Activated naive CD8-positive, alpha-beta T cell treated with anti-CD3 and anti-CD28 coated beads, Interleukin-2, amount 50 U/mL, for 24 hours (primary cell): ENCODE measurements around the gene RRP1B.

Experiments
- ATAC-seq: fragments of 150-1000 bp; cut with Tn5 transposase; one replicate; pipeline ENCODE4 v1.10.0; 2021
- DNase-seq: peaks from one replicate; pipeline ENCODE4 v3.0.0; 2021
- H3K27ac Mint-ChIP-seq: one replicate; pipeline ENCODE4 v1.8.0; 2021; ENCODE audit warnings: mild to moderate bottlenecking, mixed read lengths
- H3K27me3 Mint-ChIP-seq: one replicate; pipeline ENCODE4 v1.8.0; 2021; ENCODE audit warnings: mixed read lengths
- H3K36me3 Mint-ChIP-seq: one replicate; pipeline ENCODE4 v1.8.0; 2021; ENCODE audit warnings: low read depth, mixed read lengths
- H3K4me1 Mint-ChIP-seq: one replicate; pipeline ENCODE4 v1.8.0; 2021; ENCODE audit warnings: mixed read lengths
- H3K4me3 Mint-ChIP-seq: one replicate; pipeline ENCODE4 v1.8.0; 2021; ENCODE audit warnings: mild to moderate bottlenecking, moderate library complexity, mixed read lengths
- H3K9me3 Mint-ChIP-seq: one replicate; pipeline ENCODE4 v1.8.0; 2021; ENCODE audit warnings: mixed read lengths

Gene RRP1B

DNA sequence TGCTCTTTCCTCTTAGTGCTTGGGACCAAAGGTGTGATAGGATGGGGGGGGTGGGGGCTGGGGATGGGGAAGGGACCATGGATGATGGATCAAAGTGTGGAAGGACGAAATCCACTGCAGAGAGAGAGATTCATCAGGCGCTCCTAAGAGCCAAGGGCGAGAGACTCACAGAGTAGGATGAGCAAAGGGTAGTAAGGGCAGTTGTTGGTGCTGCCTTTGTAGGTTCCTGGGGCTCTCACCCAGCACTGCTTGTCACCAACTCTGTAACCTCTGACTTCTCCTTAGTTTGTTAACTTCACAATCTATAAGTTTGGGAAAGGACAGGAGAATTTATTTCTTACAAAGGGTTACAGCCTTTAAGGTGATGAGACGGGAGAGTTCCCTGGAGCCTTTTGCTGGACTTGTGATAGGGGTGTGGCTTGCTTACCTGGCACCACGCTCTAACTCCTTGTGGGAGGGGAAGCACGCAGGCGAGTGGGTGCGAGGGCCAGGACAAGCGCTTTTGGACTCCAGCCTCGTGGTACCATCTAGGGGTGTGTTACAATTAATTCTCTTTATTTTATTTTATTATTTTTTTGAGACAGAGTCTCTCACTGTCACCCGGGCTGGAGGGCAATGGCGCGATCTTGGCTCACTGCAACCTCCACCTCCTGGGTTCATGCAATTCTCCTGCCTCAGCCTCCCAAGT is 58.0 kb downstream of the RRP1B start:
- Mint-ChIP-seq H3K4me3 (peak overlapping the region; percentile 71), H3K27ac (no peak overlapping the region), H3K36me3 (no peaks in the 10 kb centered on the region), H3K9me3 (no peaks in the 10 kb centered on the region), H3K27me3 (peaks cover 8% of the 10 kb centered on the region), H3K4me1 (peaks cover 36% of the 10 kb centered on the region)
- no peak for ATAC-seq
- no peak for DNase-seq

DNA sequence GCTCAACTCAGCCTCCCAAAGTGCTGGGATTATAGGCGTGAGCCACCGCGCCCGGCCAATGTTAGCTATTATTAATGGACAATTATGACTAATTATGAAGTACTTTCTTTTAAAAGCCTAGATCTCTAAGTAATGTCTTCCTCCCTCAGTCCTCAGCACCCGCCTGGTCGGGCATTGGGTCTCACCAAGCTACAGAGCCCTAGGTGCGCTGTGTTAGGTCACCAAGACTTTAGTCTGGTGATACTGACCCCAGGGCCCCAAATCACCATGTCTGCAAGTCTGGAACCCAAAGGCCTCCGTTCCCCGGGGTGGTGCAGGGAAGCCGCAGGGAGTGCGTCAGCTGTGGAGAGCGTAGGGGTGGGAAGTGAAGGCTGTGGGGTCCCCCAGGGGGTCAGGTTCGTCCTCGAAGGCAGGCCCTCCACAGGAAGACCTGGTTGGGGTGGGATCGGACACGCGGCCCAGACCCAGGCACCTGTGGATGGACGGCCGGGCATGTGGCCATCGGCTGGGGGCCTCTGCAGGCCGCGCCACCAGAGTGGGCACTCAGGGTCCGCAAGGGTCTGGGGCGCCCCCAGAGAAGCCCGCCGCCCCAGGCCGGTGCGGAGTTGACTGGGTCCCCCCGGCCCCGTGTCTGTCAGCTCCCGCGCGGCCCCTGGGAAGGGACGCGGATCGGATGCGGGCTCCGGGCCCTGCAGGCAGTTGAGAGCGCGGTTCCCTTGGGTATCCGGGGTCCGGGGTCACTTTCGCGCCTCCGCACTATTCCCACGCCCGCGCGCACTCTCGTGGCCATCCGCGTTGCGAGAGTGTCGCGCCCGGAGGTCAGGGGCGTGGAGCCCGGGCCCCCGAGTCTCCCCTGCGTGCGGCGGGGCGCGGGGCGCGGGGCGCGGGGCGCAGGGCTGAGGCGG is 58.9 kb downstream of the RRP1B start:
- Mint-ChIP-seq H3K4me3 (peak overlapping the region; percentile 71), H3K4me1 (peaks cover 38% of the 10 kb centered on the region), H3K27ac (no peak overlapping the region), H3K36me3 (no peaks in the 10 kb centered on the region), H3K27me3 (peaks cover 8% of the 10 kb centered on the region), H3K9me3 (no peaks in the 10 kb centered on the region)
- ATAC-seq (no peak), DNase-seq (no peak)

DNA sequence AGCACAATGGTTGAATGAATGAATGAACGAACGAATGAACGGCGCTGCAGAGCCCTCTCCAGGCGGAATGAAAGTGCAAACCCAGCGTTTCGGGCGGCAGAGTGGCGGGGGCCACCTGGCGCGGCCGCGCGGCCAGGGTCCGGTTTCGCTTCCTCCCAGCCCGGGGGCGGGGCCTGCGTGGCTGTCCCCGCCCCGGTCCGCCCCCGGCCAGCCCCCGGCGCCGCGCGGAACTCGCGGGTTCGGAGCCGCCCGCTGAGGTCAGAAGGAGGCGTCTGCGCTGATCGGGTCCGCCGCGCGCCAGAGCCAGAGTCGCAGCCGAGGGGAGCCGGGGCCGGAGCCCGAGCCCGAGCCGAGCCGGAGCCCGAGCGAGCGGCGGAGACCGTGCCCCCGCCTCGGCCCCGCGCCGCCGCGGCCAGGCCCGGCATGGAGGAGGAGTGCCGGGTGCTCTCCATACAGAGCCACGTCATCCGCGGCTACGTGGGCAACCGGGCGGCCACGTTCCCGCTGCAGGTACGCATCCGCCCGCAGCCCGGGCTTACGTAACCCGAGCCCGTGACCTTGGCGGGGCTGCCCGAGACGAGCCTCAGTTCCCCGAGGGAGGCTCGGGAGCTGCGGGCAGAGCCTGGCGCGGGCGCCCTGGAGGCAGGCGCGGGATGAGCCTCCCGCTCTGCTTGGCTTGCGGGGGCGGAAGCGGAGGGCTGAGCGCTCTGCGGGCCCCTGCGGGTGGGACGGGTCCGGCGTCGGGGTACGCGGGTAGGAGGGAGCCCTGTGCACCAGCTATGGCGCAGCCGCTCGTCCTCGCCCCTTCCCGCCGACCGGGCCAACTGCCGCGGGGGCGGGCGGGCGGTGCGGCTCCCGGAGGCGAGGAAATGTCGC is 59.8 kb downstream of the RRP1B start, which contains the start of gene PDXK:
TSS of gene PDXK (plus strand) at position 258 of the 876 bp plus-strand sequence. CDS start at position 424, 166 bp downstream.
- Mint-ChIP-seq H3K9me3 (no peaks in the 10 kb centered on the region), H3K4me1 (peaks cover 38% of the 10 kb centered on the region), H3K4me3 (peak within 1 kb of the TSS; percentile 82), H3K36me3 (no peaks in the 10 kb centered on the region), H3K27ac (peak within 1 kb of the TSS; percentile 59), H3K27me3 (peaks cover 8% of the 10 kb centered on the region)
- DNase-seq (peak; percentile 82), ATAC-seq (peak; percentile 73)

DNA sequence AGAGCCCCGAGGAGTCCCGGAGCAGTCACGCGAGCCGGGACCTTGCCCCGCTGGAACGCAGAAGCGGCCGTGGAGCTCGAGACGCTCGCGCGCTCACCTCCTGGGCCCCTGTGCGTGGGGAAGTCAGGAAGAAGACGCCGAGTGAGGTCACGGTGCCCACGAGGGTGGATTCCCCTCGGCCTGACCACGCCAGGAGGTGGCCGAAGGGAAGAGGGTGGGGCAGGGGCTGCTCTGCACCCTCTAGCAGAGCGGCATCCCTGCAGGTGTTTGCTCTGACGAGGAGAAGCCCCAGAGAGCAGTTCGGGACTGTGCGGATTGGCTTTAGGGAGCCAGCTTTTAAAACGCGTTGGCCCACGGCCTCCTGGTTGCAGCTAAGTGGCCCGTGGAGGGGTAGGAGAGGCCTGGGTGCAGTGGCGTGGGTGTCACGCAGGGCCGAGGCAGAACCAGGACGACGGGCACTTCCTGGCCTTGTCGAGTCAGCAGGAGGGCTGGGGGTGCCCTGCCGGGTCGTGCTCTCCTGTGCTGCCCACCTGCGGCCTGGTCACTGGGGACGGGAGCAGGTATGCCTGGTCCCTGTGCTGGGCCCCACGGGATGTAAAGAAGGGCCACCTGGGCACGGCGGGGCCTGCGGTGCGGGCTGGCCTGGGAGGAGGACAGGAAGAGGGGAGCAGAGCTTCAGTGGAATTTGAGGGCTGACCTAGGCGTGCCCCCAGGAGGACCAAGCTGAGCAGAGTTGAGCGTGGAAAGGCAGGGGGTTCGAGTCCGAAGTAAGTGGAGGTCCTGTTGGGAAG is 60.6 kb downstream of the RRP1B start:
- no peaks in the 10 kb centered on the region for H3K36me3 Mint-ChIP-seq
- H3K4me1 Mint-ChIP-seq = peaks cover 40% of the 10 kb centered on the region
- peaks cover 8% of the 10 kb centered on the region for H3K27me3 Mint-ChIP-seq
- DNase-seq = no peak
- ATAC-seq = peak; percentile 8
- H3K9me3 Mint-ChIP-seq = no peaks in the 10 kb centered on the region
- H3K4me3 Mint-ChIP-seq = peak overlapping the region; percentile 82
- H3K27ac Mint-ChIP-seq = peak overlapping the region; percentile 59

DNA sequence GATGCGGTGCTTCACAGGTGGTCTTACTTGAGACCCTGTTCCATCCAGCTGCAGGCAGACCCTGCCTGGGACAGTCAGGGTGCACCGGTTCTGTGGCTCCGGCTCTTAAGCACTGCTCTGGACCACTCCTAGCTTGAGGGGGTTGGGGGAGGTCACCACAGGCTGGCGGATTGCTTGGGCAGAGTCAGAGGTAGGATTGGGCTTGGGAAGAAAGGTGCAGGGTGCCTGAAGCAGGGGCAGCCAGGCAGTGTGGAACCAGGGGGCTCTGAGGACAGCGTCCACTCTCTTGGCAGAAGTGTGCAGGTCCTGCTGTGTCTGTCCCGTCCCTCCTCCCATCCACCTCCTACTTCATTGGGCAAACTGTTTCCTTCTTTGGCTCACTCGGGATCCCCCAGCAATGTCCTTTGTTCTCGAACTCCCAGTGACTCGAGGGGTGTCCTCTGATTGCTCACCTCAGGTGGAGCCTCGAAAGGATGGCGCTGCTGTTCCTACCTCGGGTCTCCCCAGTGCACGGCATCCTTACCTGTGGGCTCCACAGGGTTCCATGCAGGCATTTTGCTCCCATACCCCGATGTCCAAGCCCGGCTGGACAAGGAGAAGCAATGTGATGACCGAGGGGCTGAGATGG is 61.3 kb downstream of the RRP1B start:
- no peaks in the 10 kb centered on the region for H3K9me3 Mint-ChIP-seq
- ATAC-seq (no peak), DNase-seq (no peak)
- no peak overlapping the region for H3K27ac Mint-ChIP-seq
- H3K4me3 Mint-ChIP-seq = peak overlapping the region; percentile 82
- peaks cover 47% of the 10 kb centered on the region for H3K4me1 Mint-ChIP-seq
- no peaks in the 10 kb centered on the region for H3K36me3 Mint-ChIP-seq
- H3K27me3 Mint-ChIP-seq = peaks cover 8% of the 10 kb centered on the region

DNA sequence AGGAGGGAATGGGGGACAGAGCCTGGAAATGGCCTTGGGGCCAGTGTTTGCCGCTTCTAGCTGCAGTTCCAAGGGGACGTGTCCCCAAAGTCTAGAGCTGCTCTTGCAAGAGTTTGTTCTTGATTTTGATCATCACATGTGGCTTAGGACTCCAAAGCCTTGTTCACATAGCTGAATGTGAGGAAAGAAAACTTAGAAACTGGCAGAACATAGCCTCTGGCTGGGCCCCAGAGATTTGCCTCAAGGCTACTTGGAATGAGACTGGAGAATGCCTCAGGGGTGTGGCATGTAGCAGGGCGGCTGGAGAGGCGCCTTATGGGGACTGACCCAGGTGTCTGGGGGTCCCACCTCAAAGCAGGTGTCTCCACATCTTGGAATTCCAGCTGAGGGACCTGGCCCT is 61.8 kb downstream of the RRP1B start:
- Mint-ChIP-seq H3K4me1 (peaks cover 51% of the 10 kb centered on the region), H3K4me3 (peak overlapping the region; percentile 82), H3K9me3 (no peaks in the 10 kb centered on the region), H3K36me3 (peaks cover 3% of the 10 kb centered on the region), H3K27ac (no peak overlapping the region), H3K27me3 (peaks cover 8% of the 10 kb centered on the region)
- DNase-seq = no peak
- ATAC-seq = no peak

DNA sequence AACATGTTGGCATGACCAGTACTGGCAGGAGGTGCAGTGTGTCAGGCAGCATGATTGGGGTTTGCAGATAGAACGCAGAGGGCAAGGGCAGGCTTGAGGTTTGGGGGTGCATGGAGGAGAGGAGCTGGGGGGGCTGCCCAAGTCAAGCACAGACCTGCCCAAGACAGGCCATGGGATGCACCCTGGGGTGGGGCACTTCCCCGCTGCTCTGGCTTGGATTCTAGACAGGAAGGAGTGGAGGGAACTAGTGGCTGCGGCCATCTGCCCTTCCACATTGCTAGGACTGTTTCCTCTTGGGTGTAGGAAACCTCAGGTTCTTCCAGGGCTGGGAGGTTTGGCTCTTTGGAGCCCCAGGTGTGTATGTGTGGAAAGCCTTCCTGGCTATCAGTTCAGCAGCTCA is 62.6 kb downstream of the RRP1B start:
- no peak for DNase-seq
- no peak for ATAC-seq
- peaks cover 8% of the 10 kb centered on the region for H3K27me3 Mint-ChIP-seq
- H3K36me3 Mint-ChIP-seq = peaks cover 5% of the 10 kb centered on the region
- H3K4me1 Mint-ChIP-seq = peaks cover 48% of the 10 kb centered on the region
- H3K27ac Mint-ChIP-seq = no peak overlapping the region
- no peaks in the 10 kb centered on the region for H3K9me3 Mint-ChIP-seq
- H3K4me3 Mint-ChIP-seq = no peak overlapping the region

DNA sequence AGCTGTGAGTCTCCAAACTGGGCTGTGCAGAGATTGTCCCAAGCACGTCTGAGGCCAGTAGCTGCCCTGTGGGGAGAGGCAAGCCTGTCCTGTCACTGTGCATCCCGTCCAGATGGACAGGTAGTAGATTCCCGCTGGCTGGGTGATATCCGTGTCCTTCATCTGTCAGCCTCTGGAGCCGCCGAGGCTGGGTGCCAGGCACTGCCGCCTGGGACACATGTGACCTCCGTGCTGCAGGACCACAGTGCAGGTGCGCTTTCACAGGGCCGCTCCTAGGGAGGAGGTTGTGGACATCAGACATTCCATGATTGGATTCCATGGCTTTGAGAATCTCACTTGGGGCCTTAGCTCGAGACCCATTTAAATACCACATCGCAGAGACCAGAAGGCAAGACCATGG is 64.3 kb downstream of the RRP1B start:
- H3K4me1 Mint-ChIP-seq = peaks cover 56% of the 10 kb centered on the region
- H3K27me3 Mint-ChIP-seq = no peaks in the 10 kb centered on the region
- peaks cover 5% of the 10 kb centered on the region for H3K36me3 Mint-ChIP-seq
- H3K9me3 Mint-ChIP-seq = no peaks in the 10 kb centered on the region
- no peak overlapping the region for H3K27ac Mint-ChIP-seq
- DNase-seq (no peak), ATAC-seq (no peak)
- no peak overlapping the region for H3K4me3 Mint-ChIP-seq

DNA sequence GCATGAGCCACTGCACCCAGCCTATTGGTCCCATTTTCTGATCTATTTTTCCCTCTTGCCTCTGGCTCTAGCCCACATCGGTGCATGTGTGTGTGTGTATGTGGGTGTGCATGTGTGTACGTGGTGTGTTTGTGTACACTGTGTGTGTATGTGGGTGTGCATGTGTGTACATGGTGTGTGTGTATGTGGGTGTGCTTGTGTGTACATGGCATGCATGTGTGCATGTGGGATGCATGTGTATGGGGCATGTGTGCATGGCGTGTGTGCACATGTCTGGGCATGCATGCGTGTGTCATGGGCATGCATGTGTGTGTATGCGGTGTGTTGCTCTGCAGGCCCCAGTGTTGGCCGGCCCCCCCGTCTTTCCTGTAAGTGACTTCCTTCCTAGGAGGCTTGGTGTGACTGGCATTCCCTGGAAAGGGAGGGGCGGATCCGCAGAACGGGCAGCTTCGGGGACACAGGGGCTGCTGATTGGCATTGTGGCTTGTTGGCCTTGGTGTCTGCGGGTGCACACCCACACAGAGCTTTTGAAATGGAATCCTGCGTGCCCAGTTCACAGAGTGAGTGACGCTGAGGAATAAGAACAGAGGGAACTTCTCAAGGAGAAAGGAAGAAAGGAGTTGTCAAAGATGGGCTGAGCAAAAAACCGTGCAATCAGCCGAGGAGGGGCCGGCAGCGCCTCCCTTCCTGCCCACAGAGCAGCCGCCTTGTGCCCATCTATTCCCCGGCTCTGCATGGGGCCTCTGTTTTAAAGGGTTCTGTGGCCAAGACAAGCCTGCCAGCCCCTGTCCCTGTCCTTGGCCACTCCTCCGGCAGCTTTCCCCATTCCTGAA is 67.5 kb downstream of the RRP1B start:
- no peaks in the 10 kb centered on the region for H3K27me3 Mint-ChIP-seq
- H3K36me3 Mint-ChIP-seq = peaks cover 15% of the 10 kb centered on the region
- ATAC-seq (no peak), DNase-seq (no peak)
- H3K4me3 Mint-ChIP-seq = peak overlapping the region; percentile 61
- H3K9me3 Mint-ChIP-seq = no peaks in the 10 kb centered on the region
- peaks cover 56% of the 10 kb centered on the region for H3K4me1 Mint-ChIP-seq
- peak overlapping the region; percentile 44 for H3K27ac Mint-ChIP-seq

DNA sequence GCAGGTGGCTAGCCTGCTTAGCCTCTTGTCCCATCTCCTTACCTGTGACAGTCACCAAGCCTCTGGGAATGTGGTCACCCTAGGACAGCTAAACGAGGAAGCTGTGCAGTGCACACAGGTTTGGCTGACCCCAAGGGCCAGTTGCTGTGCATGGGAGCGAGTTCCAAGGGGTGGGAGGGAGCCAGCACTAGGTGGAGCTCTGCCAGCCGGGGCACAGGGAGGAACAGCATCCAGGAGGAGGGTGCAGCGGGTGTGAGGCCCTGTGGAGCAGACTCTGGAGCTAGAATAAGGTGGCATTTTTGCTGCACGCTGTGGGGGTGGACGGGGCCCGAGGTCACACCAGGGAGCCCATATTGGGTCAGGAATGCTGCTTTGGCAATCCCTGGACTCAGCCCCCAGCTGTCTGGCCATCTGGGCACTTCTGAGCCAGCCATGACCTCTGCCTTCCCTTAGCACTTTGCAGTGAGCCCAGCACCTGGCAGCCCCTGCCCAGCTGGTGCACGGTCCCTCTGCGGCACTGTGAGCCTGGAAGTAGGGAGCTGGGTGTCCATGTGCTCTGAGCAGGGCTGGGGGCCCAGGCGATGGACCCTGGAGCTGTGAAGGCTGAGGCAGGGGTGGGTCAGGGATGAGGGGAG is 68.3 kb downstream of the RRP1B start:
- H3K27ac Mint-ChIP-seq = peak overlapping the region; percentile 85
- ATAC-seq (no peak), DNase-seq (no peak)
- H3K27me3 Mint-ChIP-seq = no peaks in the 10 kb centered on the region
- peaks cover 54% of the 10 kb centered on the region for H3K4me1 Mint-ChIP-seq
- peak overlapping the region; percentile 83 for H3K4me3 Mint-ChIP-seq
- peaks cover 15% of the 10 kb centered on the region for H3K36me3 Mint-ChIP-seq
- H3K9me3 Mint-ChIP-seq = no peaks in the 10 kb centered on the region

DNA sequence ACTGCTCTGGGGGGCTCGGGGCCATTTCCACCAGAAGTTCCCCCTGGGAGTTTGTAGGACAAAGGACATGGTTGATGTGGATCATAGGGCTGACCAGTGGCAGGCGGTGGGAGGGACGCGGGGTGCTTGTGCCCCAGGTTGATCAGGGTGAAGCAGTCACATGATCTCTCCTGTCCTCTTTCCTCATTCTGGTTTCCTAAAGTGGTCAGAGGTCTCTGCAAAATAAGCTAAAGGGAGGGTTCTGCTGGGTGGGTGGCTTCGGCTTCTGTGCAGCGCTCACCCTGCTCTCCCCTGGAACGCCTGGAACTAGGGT is 68.8 kb downstream of the RRP1B start:
- H3K27ac Mint-ChIP-seq = peak overlapping the region; percentile 85
- peaks cover 57% of the 10 kb centered on the region for H3K4me1 Mint-ChIP-seq
- ATAC-seq (no peak), DNase-seq (no peak)
- no peaks in the 10 kb centered on the region for H3K27me3 Mint-ChIP-seq
- H3K36me3 Mint-ChIP-seq = peaks cover 15% of the 10 kb centered on the region
- no peaks in the 10 kb centered on the region for H3K9me3 Mint-ChIP-seq
- peak overlapping the region; percentile 83 for H3K4me3 Mint-ChIP-seq

DNA sequence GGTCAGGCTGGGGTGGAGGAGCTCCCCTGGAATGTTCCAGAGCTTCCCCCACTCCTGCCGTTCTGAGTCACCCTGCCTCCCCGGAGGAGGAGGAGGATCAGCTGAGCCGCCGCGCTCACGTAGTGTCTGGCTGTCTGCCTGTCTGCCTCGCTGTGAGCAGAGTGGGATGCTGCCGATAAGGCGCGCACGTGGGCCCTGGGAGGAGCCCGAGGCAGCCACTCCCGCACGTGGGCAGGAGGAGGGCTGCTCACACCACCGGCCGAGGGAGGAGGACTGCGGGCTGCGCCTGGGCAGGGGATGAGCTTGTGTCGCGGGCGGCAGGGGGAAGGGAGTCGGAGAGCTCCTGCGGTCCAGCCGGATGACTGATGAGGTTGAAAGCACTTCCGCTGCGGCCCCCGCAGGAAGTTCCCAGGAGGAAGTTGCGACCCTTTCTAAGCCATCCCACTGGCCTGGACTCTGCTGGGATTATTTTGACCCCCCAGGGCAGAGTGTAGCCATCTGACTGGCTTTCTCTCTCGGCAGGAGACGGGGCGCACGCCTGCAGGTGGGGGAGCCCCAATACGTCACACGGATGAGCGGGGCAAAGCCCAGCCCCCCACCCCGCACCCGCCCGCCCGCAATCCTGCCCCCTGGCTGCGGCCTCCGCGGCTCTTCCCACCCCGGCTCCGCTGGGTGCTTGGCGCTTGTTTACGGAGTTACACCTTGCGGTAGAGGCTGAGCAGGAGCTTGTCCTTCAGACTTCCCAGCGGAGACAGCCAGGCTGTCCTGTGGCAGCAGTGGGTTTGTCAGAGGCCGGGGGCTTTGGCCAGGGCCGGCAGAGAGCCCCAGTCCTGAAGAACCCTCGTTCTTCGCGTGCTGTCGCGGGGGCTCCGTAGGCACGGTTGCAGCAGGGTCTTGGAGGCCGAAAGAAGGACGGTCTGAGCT is 69.4 kb downstream of the RRP1B start:
- peak overlapping the region; percentile 85 for H3K27ac Mint-ChIP-seq
- peaks cover 15% of the 10 kb centered on the region for H3K36me3 Mint-ChIP-seq
- H3K4me3 Mint-ChIP-seq = peak overlapping the region; percentile 83
- peak; percentile 90 for DNase-seq
- no peaks in the 10 kb centered on the region for H3K27me3 Mint-ChIP-seq
- ATAC-seq = peak; percentile 90
- H3K4me1 Mint-ChIP-seq = peaks cover 63% of the 10 kb centered on the region
- no peaks in the 10 kb centered on the region for H3K9me3 Mint-ChIP-seq
